Effector CD8-positive, alpha-beta T cell (primary cell): ENCODE data around the gene SAMD14.

Experiments used
- DNase-seq: peaks from one replicate; lab custom pipeline; 2025; lab: John Stamatoyannopoulos, UW

Gene SAMD14

DNA sequence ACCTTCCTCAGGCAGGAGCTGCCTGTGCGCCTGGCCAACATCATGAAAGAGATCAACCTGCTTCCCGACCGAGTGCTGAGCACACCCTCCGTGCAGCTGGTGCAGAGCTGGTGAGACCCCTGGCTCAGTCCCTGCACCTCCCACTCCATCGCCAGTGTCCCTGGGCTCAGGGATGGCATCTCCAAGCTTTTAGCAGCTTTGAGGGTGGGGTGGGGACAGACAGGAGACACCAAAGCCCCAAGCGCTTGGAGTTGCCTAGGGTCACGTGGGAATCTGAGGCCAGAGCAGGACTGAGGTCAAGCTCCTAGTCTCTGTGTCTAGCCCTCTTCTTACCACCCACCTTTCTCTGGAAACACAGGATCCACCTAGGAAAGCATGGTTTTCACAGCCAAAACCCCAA lies 32.5 kb downstream of the SAMD14 start:
- no peak for DNase-seq

DNA sequence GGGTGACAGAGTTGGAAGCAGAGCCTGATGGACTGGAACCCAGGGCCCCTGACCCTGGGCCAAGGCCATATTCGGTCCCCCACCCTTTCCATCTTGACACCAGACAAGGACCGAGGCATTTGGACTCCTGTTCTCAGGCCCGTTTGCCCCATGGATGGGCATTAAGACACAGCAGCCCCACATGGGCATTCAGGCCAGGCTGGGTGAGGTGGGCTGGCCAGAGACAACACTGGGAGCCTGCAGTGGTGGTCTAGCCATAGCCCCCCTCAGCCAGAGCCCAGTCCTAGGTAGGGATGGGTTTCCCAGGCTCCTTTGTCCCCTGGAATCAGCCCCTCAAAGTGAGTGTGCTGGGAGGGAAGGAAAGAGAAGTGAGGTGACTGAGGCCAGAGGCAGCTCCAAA lies 33.2 kb downstream of the SAMD14 start:
- DNase-seq = no peak

DNA sequence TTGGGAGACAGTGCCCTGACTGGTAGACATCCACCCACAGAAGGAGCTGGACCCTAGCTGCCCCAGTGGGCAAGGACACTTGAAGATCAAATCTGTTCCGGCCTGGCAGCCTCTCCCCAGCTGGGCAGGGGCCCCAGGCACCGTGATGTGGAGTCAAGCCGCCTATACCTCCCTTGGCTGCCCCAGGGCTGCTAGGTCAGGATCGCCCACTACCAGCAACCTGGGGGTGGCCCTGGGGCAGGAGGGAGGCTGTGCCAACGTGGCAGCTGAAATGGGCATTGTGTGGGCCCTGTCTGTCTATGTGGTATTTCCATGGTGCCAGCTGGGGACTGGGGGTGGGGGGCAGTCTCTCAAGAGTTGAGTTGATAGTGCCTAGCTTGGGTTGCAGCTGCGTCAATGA lies 33.9 kb downstream of the SAMD14 start:
- DNase-seq = peak; percentile 26

DNA sequence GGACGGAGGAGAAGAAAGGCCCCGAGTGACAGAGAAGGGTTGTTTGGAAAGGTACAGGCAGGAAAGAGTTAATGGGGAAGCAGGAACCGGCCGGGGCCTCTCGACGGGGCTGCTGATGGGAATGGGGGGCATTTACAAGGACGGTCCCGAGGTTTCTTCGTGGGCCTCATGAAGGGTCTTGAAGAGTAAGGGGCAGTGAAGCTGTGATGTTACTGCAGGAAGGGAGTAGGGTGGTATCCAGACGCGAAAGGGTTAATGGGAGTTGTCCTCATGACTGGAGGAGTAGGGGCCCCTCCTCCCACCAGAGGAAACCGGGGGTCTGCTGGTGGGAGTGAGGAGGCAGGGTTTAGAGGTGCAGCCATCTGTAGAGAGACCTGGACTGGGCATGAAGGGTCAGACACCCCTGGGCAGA lies 34.3 kb downstream of the SAMD14 start:
- no peak for DNase-seq

DNA sequence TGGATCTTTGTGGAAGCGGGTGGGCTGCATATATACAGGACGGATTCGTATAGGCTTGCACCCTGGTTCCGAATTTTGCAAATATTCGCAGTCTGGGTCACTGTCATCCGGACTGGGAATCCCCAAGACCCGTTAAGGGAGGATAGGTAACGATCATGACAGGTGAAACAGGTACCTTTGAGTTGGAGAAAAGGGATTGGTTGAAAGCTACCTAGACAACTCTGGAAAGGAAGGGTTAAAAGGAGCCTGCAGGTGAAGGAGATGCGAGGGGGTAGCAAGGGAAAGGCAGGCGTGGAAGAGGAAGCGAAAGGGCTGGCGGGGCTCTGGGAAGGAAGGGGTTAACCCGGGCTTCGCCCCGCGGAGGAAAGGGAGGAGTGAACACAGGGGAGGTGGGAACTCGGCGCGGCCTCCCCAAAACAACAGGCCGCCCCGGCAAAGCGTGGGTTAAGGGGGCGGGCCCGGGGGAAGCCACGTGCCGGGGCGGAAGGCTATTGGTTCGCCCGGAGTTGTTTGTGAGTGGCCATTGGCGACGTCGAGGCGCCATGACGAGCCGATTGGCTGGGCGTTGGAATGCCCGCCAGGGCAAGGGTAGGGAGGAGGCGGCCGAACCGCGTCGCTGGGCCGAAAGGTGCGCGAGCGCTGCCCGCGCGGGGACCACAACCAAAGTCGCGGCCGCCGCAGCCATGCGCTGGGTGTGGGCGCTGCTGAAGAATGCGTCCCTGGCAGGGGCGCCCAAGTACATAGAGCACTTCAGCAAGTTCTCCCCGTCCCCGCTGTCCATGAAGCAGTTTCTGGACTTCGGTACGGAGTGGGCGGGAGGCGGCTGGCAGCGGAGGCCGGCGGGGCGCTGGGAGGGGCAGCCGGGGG lies 35.0 kb downstream of the SAMD14 start, which contains the start of gene PDK2:
TSS of gene PDK2 (plus strand) at position 599 of the 867 bp plus-strand sequence. CDS start at position 684, 85 bp downstream.
- peak; percentile 93 for DNase-seq

DNA sequence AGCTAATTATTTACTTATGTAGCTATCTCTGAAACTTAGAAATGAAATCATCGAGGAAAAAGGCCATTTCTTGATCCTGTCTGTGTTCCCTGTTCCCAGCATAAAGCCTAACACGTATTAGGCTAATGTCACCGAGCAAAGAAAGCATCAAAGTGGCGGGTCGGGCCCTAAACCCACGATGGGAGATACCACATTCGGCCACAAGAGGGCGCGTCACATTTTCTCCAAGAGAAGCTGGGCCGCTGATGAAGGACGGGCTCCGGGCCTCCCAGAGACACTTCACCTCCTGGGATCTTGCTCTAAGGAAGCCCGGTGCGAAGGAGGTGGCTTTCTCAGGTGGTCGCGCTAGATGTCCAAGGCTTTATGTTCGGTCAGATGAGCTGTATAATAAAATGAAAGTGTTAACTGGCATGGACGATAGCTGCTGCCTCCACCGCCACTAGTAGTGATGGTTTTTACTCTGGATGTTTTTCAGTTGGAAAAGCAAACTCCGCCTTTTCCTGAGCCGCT lies 35.7 kb downstream of the SAMD14 start:
- DNase-seq = peak; percentile 89

DNA sequence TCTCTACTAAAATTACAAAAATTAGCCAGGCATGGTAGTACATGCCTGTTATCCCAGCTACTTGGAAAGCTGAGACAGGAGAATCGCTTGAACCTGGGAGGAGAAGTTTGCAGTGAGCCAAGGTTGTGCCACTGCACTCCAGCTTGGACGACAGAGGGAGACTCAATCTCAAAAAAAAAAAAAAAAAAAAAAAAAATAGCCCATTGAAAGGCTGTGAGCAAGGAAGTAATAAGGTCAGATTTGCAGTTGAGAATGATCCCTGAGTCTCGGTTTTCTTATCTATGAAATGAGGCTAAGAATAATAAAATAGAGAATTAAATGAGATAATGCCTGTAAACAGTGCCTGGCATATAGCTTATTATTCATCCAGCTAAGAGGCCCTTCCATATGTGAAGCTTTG lies 36.2 kb downstream of the SAMD14 start:
- DNase-seq = no peak

DNA sequence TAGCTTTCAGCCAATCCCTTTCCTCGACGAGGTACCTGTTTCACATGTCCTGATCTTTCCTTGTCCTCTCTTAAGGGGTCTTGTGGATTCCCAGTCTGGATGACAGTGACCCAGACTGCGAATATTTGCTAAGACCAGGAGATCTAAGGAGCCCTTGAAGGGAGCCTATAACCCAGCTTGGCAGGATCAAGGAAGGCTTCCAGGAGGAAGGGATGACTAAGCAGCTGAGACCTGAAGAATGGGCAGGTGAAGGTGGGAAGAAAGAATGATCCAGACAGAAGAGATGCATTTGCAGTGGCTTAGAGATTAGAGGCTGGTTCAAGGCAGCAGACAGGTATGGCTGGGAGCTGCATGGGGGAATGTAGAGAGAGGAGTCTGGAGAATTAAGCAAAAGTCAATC lies 36.7 kb downstream of the SAMD14 start:
- no peak for DNase-seq

DNA sequence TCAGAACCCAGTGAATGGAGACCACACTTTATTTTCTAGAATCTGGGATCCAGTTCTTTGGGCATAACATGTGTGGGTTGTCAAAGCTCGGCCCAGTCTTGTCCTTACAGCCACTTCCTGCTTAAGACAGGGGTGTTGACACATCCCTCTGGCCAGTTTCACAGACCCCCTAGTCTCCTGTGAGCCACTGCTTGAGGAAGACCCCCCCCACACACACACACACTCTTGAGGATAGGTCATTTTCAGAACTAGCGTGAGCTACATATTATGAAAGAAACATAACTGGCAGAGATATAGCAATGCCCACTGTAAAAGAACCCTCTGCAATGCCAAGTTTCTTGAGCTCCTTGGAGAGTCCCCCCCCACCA lies 38.1 kb downstream of the SAMD14 start:
- DNase-seq = no peak

DNA sequence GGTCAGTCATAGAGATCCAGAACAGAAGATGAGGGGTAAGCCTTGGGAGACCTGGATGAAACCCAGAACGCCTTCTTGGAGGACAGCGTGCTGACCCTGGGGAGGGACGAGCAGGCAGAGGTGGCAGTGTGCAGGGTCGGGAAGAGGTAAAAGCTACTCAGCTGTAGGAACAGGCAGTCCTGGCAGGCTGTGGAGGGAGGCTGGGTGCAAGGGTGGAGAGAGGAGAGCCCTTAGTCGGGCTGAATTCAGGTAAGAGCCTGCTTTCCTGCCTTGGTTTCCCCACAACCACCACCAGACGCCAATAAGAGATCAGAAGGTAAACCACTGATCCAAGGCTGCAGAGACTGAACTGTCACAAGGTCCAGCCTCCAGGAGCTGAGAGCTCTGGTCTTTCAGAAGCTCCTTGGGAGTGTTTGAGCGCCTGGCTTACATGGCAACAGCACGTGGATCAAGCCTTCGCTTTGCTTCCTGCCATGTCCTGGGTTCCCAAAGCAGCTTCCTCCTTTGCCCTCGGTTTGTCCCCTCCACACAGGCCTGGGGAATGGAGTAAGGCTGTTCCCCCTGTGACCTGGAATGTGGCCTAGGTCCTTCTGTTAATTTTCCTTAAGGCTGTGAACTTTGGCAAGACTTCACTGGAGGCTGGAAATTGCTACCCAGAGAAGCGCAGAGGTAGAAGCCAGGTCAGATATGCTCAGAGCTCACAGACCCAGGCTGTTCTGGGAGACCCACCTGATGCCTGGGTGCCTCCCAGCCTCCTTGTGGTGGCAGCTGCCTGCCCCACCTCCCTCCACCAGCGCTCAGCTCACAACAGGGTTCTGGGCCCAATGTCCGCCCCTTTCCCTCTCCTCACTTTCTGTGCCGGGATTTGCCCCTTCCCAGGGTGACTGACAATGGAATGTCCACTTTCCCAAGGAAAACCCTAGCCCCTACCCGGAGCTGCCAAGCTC lies 38.7 kb downstream of the SAMD14 start:
- DNase-seq = no peak

DNA sequence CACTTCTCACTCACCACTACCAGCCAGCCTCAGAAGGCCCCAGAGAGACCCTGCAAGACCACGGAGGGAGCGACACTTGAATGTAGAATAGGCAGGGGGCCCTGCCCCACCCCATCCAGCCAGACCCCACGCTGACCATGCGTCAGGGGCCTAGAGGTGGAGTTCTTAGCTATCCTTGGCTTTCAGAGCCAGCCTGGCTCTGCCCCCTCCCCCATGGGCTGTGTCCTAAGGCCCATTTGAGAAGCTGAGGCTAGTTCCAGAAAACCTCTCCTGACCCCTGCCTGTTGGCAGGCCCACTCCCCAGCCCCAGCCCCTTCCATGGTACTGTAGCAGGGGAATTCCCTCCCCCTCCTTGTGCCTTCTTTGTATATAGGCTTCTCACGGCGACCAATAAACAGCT lies 39.9 kb downstream of the SAMD14 start:
- no peak for DNase-seq

DNA sequence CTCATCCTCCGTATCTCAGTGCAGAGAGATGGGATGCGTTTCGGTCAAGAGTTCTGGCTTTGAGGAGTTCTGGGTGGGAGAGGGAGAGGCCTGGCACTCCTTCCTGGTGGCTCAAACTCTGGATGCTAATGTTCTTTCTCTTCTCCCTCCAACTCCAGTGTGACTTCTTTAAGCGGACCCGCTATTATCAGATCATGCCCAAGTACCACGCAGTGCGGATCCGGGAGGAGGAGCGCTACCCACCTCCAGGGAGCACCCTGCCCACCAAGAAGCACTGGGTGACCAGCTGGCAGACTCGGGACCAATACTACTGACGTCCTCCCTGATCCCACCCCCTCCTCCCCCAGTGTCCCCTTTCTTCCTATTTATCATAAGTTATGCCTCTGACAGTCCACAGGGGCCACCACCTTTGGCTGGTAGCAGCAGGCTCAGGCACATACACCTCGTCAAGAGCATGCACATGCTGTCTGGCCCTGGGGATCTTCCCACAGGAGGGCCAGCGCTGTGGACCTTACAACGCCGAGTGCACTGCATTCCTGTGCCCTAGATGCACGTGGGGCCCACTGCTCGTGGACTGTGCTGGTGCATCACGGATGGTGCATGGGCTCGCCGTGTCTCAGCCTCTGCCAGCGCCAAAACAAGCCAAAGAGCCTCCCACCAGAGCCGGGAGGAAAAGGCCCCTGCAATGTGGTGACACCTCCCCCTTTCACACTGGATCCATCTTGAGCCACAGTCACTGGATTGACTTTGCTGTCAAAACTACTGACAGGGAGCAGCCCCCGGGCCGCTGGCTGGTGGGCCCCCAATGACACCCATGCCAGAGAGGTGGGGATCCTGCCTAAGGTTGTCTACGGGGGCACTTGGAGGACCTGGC lies 40.8 kb downstream of the SAMD14 start:
- no peak for DNase-seq

DNA sequence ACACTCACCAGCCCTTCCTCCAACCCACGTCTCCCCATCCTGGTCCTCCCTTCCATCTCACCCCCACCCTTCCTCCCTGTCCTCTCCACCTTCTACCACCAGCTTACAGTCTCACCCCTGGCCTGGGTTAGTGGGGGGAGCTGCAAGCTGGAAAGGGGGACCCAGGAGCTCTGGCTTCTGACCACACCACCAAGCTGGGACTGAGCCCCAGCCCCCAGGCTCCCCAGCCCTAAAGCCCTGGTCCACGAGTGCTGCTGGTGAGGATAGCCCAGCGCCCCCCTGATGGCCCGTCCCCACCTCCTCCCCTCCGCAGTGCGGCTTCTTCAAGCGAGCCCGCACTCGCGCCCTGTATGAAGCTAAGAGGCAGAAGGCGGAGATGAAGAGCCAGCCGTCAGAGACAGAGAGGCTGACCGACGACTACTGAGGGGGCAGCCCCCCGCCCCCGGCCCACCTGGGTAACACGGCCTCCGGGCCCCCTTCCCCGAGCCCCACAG lies 42.0 kb downstream of the SAMD14 start:
- no peak for DNase-seq

DNA sequence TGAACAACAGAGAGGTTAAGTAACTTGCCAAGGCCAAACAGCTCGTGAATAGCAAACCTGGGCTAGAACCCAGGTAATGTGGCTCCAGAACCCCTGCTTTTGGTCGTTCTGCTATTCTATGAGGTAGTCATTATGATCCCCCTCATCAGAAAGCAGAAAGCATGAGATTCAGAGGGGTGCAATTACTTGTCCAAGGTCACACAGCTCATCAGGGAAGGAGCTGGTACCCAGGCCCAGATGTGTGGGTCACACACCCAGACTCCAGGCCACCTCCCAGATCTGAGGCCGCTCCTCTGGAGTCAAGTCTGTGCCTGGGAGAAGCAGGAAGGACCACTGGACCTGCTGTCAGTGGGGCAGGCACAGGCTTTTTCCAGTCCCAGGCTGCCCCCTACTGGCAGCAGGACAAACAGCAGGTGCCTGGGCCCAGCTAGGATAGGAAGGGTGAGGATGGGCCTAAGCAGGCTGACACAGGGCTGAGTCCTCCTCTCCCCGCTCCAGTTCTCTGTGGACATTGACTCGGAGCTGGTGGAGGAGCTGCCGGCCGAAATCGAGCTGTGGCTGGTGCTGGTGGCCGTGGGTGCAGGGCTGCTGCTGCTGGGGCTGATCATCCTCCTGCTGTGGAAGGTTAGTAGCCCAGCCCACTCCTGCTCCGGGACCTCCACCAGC lies 42.6 kb downstream of the SAMD14 start:
- DNase-seq = peak; percentile 63

DNA sequence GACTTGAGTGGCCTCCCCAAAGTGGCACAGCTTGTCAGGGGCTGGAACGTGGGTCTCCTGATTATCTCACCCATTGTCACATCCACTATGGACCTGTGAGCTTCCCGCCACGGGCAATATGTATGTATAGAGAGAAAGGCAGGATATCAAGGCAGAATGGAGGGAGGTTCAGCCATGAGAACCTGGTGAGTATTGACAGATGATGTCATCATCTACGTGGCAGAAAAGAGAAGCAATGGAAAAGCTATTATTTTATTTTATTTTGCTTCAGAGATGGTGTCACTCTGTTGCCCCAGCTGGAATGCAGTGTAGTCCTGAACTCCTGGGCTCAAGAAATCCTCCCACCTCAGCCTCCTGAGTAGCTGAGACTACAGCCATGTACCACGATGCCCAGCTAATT lies 48.2 kb downstream of the SAMD14 start:
- no peak for DNase-seq

DNA sequence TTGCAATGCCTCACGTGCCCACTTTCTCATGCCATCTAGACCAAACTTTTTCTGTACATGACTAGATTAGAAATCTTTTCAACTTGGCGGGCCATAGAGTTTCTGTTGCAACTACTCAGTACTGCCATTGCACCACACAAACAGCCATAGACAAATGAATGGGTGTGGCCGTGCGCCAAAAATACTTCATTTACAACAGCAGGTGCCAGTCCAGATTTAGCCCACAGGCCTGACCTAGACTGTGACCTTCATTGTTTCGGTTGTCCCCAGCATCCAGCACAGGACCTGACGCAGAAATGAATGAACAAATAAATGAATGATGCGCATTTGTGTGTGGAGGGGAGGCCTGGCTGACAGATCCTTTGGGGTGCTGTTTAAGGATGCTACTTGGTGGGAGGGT lies 49.1 kb downstream of the SAMD14 start:
- no peak for DNase-seq

DNA sequence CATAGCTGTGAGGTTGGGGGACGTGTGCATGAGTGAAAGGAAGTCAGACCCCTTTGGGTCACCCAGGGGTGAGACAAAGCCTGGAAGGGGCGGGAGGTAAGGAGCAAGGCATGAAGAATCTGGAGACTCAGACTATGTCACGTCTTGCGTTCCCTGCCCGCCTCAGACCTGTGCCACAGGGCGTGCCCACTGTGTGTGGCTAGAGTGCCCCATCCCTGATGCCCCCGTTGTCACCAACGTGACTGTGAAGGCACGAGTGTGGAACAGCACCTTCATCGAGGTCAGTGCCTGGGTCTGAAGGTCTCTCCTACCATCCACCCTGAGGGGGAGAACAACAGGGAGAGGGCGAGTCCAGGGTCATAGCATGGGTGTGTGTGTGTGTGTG lies 49.9 kb downstream of the SAMD14 start:
- DNase-seq = no peak

DNA sequence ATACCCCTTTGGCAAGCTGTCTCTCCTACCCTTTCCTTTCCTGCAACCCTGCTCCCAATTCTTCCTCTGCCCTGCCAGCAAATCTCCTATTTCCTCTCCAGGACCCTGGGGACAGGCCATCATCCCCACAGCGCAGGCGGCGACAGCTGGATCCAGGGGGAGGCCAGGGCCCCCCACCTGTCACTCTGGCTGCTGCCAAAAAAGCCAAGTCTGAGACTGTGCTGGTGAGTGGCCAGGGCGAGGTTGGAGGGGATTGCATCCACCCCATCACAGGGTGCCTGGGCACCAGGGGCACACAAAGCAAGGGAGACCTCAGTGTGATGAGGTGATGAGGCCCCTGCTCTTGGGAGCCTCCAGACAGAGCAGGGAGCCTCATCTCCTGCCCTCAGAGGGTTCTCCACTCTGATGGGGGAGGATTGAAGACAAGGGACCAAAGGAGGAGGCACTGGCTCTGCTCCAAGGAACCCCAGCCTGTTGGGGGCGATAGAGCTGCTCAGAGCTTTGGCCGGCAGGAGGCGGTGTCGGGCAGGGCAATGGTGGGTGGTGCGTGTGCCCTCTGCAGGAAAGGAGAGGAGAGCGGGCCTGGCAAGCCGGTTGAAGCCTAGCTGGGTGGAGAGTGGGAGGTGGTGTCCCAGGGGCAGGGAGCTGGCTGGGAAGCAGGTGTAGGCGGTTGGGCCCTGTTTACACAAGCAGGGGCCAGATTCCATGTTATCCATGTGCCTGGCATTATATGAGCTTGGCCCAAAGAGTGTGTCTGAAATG lies 50.4 kb downstream of the SAMD14 start:
- no peak for DNase-seq

DNA sequence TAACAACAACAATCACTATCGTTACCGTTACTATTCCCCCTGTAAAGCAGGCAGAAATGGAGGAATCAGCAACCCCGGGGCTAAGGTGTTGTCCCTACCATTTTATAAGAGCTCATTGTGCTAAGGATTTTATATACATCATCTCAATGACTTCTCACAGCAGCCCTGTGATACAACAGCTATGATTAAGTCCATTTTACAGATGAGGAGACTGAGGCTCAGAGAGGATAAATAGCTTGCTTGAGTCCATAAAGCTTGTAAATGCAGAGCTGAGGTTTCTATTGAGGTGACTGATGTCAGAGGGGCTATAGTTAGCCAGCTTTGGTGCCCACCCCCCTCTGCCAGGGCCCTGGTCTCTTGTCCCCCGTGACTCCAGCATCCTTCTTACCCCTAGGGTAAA lies 51.5 kb downstream of the SAMD14 start:
- DNase-seq = no peak

DNA sequence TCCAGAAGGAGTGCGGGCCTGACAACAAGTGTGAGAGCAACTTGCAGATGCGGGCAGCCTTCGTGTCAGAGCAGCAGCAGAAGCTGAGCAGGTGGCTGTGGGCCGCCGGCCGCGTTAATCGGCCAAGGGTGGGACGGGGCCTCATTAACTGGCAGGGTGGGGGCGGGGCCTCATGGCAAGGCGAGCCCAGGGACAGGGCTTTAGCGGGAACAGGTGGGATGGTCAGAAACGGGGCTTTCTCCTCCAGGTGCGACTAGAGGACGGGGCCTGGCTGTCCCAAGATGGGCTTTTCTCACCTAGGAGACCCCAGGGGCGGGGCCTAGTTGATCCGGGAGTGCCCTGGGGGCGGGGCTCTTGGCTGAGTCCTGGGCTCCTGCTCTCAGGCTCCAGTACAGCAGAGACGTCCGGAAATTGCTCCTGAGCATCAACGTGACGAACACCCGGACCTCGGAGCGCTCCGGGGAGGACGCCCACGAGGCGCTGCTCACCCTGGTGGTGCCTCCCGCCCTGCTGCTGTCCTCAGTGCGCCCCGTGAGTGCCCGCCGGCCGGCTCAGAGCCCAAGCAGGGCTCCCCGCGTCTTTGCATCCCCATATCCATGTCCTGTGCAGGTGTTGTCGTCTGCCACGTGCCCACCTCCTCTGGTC lies 53.2 kb downstream of the SAMD14 start:
- no peak for DNase-seq
